ENCODE results near the gene REL.
"Not testable (repeated sequence)": the region's sequence is repeated elsewhere in the genome, so short reads cannot be mapped to it uniquely, and the experiment has no call there.

The REL gene

DNA sequence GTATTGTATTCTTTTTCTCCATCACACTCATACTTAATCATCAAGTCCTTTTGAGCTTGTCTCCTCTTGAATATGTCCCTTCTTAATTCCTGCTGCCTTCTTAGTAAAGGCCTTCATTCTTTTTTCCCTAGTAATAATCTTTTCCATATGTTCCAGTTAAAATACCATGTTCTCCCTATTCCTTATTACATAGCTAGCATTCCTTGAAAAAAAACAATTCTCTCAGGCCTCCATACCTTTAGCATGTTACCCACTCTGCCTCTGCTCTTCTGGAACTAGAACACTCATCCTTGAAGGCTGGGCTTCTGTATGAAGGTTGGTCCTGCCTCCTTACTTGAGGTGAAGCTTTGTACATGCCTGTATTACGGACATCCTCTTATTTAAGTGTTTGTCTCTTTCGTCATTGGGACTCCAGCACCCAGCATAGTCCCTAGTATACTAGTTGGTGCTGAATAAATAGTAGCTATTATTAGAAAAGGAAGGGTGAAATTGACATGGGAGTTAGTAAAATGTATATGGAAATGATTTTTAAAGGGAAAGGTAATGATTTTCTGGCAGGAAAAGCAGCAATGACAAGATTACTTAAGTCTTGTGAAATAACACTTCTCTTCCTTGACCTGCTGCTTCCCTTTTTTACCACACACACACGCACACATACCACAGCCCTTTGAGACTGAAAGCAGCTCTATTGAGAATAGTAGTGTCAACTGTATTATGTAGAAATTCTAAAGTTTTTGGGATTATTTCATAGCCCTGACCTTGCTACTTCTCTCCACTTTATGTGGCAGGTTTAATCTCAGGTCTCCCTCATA, 45.6 kb downstream of the REL start:
- no peak for DNase-seq

DNA sequence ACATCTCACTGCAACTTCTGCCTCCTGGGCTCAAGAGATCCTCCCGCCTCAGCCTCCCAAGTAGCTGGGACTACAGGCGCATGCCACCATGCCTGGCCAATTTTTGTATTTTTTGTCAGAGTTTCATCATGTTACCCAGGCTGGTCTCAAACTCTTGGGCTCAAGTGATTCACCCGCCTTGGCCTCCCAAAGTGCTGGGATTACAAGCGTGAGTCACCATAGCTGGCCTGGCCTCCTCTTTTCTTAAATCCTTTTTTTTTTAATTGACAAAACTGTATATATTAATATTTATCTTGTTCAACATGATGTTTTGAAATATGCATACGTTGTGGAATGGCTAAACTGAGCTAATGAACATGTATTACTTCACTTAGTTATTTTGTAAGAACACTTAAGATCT, 50.7 kb downstream of the REL start:
- not testable (repeated sequence) for DNase-seq

DNA sequence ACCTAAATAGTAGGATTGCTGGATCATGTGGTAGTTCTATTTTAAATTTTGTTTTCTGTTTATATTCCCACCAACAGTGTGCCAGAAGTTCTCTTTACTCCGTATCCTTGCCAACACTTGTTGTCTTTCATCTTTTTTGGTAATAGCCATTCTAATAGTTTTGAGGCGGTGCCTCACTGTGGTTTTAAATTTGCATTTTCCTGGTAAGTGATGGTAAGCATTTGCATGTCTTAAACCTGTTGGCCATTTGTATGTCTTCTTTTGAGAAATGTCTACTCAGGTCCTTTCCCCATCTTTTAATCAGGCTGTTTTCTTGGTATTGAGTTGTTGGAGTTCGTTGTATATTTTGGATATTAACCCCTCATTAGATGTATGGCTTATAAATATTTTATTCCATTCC, 51.6 kb downstream of the REL start:
- DNase-seq, result no peak

DNA sequence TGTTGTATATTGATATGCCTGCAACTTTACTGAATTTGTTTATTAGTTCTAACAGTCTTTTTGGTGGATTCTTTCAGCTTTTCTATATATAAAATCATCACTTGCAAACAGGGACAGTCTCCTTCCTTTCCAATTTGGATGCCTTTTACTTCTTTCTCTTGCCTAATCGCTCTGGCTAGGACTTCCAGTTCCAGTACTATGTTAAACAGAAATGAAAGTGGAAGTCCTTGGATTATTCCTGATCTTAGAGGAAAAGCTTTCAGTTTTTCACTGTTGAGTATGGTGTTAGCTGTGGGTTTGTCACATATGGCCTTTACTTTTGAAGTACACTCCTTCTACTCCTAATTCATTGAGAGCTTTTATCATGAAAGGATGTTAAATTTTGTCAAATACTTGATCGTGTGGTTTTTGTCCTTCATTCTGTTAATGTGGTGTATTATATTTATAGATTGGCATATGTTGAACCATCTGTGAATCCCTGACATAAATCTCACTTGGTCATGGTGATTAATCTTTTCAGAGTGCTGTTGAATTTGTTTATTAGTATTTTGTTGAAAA, 52.9 kb downstream of the REL start:
- no peak for DNase-seq

DNA sequence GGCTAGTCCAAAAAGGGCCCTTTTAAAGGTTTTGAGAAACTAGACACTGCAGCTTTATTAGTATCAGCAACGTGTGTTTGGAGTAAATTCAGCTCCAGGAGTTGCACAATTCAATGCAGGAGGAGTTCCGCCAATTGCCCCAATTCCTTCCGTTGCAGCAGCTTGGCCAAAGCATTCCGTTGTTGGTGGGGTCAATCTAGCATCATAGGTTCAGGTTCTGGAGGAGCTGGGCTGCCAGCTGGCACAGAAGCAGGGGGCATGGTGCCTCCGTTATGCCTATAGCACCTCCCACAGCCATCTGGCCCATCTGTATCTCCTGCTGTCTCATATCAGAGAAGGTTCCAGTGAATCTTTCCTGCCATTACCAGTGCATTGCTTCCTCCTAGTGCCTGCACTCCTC, 55.4 kb downstream of the REL start:
- DNase-seq, result no peak

DNA sequence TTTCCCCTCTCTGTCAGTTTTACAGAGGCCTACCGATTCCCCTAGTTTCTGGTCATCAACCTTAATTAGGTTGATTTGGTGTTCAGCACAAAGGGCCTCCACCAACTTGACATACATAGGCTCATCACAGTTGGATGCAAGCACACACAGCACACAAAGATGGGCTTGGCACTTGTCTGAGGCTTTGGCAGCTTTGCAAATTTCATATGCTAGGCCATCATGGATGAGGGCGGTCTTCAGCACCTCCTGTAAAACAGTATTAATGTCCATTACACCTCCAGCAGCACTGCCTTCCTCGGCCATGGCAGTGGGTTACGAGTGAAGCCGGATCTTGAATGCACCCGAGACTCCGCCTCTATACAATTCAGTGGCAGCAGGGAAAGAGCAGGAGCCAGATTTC, 56.9 kb downstream of the REL start:
- DNase-seq, result no peak

DNA sequence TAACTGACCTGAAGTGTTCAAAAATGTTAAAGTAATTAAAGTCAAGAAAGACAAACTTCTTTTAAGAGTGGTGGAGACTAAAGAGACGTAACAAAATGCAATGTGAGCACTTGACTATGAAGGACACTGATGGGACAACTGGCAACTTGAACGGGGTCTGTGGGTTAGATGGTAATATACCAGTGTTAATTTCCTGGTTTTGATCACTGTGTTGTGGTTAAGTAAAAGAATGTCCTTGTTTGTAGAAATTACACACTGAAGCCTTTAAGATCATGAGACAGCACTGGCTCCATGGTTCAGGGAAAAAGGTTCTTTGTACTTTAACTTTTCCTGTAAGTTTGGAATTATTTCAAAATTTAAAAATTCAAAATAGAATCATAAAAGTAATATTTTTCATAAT, 58.2 kb downstream of the REL start:
- no peak for DNase-seq

DNA sequence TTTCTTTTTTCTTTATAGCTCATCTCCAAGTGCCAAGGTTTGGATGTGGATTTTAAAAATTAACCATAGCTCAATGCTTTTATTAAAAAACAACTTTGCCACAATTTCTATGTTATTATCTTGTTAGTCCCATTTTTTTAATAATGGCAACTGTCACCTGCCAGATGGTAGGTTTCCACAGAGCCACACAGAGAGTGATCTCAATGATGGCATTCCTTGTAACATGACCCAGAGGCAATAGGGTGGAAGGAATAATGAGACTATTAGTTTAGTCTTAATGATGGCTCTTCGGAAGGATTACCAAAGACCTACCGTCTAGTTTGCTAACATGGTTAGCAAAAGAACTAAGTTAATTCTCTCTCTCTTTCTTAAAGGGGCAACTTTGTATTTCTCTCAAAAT, 64.0 kb downstream of the REL start:
- no peak for DNase-seq

DNA sequence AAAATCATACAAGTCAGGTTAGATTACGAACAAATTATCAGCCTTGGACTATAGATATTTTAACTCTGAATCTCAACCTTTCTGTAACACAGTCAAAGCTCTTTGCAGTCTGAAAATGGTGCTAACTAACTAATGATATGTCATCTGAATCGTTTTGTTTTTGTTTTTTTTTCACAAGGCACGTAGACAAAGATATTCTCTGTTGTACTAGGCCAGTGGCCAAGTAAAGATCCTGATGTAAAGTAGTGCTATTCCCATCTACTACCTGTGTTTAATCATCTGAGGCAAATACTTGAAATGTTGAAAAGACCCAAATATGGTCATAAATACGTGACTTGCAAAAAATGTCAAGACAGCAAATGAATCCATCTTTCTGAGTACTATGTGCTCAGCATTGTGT, 65.7 kb downstream of the REL start:
- DNase-seq, result no peak

DNA sequence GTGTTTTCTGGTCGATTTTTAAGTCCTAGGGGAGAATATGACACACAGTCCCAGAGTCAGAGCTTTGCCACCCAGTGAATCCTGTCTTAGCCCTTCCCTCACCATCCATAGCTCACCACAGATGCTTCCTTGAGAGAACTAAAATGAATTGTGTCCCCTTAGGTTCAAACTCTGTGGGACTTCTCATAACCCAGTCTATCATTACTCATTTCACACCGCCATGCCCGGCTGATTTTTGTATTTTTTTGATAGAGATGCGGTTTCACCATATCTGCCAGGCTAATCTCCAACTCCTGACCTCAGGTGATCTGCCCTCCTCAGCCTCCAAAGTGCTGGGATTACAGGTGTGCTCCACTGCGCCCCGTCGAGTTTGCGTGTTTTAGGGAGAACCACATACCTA, 66.8 kb downstream of the REL start:
- no peak for DNase-seq

DNA sequence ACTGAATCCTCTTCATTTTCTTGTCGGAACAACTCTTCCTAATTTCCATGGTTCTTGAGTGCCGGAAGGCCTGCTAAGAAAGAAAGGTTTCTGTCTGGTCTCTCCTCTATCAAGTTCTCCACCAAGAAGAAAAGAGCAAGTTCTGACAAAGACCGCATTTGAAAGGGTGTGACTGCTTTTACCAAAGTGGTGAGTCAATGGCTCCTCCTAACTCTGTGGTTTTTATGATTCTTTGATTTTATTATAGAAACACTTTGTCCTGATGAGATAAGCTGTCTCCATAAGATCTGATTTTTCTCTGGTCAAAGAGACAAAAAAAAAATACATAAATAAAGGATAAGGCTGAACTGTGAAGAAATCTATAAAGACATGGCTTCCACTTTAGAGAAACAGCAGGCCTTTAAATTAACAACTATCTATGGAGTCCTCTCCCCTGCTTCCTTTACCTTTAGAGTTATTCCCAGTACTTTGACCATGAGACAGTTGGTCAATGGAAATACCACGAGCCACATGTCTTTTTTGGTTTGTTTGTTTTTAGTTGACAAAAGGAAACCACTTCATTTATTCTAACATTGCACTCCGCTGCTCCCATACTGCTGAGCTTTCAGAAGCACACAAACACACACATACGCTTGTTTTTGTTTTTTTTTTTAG, 67.7 kb downstream of the REL start:
- DNase-seq, result no peak

DNA sequence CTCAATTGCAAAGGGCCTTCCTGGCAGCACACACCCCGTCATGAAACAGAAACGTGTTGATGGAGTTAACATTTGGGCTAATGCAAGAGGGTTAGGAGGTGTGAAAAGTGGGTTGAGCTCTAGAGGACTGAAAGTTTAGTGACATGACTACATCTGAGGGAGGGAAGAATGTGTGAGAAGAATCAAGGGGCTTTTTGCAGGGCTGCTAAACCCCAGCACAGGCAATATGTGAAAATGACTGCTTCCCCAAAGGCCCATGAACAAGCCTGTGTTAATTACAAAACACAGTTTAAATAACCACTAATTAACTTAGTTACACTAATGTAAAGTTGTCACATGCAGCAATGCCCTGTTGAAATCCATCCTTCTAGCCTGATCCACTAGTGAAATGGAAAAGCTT, 72.8 kb downstream of the REL start:
- DNase-seq, result no peak

DNA sequence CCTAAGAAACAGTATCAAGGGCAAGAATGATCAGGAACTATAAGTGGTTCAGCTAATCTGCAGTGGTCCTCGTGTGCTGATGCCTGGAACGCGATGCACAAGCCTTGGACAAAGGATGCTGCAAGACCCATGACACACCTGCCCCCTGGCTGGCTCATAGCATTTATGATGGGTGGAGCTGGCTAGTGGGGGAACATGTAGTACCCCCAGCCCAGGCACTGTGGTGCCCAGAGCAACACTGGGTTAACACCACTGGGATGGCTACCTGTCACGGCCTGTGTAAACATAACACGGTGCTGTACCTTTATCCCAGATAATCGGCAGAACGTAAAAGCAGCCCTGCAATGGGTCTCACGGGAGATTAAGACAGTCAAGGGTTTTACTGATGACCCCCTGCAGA, 75.8 kb downstream of the REL start:
- no peak for DNase-seq

DNA sequence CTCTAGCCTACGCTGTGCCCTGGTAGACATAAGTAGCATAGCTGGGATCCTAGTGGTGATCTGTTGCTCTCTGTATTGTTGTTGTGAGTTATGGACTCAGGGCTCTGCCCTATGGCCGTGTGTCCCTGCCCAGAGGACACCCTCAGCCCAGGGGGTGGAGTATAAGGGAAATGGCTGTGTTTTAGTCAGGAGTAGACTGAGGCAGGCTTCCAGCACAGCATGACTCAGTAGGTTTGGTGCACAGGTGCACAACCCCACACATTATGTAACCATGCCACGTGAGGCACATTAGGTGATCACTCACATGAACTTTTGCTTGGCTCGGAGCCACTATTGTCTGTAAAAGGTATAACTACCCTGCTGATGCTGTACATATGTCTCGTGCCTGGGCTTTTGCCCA, 76.3 kb downstream of the REL start:
- DNase-seq, result no peak

DNA sequence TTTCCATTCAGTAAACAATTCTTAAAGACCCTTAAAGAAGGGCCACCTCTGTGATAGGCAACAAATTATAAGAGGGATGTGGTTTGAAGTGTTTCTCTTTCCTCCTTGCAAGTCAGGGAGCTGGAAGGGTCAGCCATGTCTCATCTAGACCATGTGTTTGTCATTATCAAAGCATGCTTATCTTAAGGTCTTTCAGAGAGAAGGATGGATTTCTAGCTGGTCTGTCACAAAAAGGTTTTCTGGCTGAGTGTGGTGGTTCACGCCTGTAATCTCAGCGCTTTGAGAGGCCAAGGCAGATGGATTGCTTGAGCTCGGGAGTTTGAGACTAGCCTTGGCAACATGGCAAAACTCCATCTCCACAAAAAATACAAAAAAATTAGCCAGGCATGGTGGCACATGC, 77.0 kb downstream of the REL start:
- DNase-seq, result no peak

DNA sequence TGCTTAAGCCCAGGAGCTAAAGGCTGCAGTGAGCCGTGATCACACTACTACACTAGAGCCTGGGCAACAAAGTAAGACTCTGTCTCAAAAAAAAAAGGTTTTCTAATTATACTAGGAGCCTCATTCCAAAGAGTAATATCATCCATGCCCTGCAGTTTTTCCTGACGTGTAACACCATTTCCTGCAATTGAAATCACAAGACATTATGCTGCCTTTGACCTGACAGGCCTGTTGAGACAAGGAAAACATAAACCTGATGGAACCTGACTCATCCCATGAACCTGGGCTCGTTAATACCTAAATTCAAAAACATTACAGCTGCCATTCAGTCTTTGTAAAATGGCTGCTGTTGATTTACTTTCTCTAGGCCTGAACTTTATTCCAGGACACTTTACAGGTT, 77.4 kb downstream of the REL start:
- DNase-seq, result no peak

DNA sequence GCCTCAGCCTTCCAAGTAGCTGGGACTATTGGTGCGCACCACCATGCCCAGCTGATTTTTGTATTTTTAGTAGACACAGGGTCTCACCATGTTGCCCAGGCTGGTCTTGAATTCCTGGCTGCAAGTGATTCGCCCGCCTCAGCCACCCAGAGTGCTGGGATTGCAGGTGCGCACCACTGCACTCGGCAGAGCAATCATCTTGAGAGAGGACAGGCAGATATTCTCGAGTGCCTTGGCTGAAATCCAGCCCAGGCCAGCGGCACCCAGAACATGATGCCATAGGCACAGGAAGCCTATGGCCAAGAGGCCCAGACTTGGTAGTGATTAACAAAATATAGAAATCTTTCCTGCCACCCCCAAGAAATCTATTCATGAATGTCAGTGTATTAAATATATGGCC, 78.1 kb downstream of the REL start:
- no peak for DNase-seq

DNA sequence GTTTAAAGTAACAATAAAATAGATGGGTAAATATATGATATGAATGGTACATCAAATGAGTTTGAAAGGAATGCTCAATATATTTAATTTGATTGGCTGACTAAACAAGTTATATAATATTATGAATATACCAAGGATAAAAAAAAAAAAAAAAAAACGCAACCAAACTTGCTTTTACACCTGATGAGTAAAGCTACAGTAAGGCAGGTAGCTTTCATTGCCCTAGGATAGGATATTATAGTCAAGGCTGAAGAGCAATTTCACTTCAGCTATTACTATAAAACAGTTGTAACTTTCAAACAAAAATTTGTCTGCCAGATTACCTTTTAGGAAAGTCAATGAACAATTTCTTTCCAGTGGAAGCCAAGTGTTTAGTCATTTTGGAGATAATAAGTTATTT, 79.3 kb downstream of the REL start:
- no peak for DNase-seq

DNA sequence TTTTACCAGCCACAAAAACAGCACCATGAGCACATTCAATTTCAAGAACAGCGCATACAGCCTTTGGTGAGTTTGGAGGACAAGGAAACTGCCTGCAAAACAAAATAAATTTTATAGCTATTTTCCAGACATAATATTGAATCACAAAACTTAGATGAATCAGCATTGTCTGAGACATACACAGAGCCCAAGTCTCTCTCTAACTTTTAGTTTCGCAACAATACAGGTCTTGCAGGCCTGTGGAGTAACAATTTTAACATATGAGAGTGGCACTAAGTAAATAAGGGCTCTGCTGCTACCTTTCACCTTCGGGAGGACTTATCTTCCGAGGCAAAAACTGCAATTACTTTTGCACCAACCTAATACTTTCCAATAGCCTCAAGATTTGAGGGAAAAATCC, 80.1 kb downstream of the REL start:
- no peak for DNase-seq

DNA sequence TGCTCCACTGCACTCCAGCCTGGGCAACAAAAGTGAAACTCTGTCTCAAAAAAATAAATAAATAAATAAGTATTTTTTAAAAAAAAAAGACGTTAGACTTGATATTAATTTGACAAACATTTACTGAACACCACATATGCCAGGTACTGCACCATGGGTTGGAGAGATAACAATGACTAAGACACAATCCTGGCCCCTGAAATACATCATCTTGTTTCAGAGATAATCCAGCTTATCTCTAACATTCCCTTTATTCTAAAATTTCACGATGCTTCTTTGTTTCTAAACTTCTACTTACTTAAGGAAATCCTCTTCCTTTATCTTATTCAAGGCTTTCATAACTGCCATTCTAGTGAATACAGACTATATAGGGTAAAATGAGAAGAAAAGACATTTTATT, 81.2 kb downstream of the REL start:
- DNase-seq, result no peak

DNA sequence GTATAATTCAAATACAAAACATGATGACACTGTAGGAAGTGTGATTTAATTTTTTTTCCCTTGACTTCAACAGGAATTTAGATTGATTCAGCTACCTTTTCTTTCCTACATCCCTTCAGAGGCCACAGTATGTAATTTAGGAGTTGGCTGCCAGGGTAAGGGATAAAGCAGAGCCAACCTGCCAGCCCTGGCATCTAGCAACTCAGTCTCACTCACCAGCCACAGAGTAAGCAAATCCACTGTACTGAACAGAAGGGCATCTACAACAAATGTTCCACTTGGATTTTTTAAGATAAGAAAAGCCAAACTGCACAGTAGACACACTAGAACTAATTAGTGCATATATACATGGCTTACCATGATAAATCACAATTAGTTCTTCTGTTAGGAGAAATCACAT, 81.8 kb downstream of the REL start:
- DNase-seq, result no peak

DNA sequence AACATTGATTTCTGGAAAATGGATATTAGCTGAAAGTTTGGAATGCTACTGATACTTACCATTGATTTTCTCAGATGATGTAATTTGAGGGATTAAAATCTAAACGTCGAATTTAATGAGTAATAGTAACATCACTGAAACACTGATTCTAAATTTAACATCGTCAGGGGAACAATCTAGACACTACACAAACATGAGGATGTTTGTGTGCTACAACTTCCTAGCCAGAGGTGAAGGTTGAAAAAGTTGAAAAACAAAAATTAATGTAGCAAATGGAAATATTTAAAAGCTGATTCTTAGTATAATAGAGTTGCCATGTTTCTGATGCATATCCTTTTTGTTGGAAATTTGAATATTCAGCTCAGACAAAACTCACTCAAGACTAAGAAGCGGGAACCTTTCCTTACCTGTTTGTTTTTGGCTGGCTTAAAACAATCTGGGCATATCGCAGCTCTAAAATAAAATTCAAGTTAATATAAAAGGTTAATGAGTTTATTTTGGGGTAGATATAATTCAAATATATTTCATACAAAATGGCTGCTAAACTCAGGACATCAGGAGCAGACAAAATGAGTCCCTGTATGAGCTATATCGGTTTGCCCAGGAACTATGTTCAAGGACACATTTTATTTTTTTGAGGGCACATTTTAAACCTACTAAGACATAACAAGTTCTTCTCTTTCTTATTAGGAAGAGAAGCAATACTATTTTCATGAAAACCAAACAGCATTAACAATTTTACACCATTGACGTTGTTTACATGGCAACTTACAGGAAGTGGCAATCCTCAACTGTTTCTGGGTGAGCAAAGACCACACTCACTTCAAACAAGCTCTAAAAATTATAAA, 83.5 kb downstream of the REL start:
- no peak for DNase-seq

DNA sequence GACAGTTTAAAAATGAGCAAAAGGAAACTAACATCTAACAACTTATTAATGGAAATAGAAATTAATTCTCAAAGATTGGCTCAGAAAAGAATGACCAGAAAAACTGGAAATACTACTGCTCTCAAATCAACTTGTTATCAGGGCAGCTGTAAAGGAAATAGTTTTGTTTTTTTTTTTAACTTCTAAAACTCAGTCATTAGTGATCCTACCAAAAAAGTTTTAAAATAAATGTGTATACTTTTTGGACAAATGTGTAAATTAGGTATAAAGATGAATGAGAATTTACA, 84.1 kb downstream of the REL start:
- DNase-seq, result no peak
